Measurements from ENCODE around the gene COL6A1.

Gene COL6A1, protein sequence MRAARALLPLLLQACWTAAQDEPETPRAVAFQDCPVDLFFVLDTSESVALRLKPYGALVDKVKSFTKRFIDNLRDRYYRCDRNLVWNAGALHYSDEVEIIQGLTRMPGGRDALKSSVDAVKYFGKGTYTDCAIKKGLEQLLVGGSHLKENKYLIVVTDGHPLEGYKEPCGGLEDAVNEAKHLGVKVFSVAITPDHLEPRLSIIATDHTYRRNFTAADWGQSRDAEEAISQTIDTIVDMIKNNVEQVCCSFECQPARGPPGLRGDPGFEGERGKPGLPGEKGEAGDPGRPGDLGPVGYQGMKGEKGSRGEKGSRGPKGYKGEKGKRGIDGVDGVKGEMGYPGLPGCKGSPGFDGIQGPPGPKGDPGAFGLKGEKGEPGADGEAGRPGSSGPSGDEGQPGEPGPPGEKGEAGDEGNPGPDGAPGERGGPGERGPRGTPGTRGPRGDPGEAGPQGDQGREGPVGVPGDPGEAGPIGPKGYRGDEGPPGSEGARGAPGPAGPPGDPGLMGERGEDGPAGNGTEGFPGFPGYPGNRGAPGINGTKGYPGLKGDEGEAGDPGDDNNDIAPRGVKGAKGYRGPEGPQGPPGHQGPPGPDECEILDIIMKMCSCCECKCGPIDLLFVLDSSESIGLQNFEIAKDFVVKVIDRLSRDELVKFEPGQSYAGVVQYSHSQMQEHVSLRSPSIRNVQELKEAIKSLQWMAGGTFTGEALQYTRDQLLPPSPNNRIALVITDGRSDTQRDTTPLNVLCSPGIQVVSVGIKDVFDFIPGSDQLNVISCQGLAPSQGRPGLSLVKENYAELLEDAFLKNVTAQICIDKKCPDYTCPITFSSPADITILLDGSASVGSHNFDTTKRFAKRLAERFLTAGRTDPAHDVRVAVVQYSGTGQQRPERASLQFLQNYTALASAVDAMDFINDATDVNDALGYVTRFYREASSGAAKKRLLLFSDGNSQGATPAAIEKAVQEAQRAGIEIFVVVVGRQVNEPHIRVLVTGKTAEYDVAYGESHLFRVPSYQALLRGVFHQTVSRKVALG

DNA sequence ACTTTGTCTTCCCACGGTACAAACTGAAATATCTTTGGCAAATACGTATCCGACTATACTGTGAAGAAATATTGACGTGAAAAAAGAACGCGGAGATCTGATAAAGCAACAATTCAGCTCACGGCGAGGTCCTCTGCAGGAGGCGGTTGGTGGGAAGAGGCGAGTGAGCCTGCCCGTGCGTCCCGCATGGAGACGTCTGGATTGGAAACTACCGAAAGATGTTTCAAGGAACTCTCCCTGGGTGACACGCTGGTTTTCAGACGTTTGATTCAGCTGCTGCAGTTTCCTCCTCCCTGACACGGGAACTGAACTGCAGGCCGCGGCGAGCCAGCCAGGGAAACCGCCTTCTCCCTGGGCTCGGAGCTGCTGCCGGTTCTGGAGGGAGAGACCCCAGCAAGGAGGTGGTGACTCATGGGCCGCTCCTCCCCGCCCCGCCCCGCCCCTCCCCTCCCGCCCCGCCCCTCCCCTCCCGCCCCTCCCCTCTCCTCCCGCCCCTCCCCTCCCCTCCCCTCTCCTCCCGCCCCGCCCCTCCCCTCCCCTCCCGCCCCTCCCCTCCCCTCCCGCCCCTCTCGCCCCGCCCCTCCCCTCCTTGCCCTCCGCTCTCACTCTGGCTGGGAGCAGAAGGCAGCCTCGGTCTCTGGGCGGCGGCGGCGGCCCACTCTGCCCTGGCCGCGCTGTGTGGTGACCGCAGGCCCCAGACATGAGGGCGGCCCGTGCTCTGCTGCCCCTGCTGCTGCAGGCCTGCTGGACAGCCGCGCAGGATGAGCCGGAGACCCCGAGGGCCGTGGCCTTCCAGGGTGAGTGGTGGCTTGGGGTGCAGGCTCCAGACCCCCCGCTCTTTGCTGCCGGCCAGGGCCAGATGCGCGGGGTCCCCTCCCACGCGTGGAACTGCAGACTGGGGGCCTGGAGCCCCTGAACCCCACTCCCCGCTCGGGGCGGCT lies at the start of gene COL6A1:
Gene COL6A1 (plus strand): TSS at position 620 of the 941 bp plus-strand sequence. CDS start 81 bp downstream, at position 701.
- peak; percentile 93 for DNase-seq

DNA sequence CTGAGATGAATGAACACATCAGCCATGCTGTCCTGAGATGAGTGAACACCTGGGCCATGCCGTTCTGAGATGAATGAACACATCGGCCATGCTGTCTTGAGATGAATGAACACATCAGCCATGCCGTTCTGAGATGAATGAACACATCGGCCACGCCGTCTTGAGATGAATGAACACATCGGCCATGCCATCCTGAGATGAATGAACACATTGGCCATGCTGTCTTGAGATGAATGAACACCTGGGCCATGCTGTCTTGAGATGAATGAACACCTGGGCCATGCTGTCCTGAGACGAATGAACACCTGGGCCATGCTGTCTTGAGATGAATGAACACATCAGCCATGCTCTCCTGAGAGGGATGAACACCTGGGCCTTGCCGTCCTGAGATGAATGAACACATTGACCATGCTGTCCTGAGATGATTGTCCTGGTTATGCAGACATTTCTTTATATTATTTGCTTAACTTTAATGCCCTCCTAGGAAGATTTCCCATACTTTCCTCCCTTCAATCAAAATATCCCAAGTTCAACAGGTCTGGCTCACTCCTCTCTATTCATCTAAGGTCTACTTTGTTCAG lies 48.6 kb upstream of the COL6A1 start:
- no peak for DNase-seq

DNA sequence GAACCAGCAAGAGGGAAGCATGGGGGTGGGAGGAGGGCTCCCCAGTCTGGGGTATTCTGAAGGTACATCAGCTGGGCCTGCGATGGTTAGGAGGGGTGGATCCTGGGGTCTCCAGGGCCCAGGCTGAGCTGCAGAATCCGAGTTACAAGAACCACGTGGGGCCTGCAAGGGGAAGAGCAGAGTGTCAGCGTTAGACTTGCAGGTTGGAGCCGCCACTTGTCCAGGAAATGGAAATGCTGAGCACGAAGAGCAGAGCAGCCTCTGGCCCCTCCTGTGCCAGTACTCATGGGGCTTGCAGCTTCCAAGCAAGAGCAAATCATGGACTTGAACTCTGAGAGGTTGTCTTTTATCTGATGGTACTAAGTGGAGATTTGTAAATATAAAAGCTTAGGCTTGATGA lies 47.5 kb upstream of the COL6A1 start:
- DNase-seq, result no peak

DNA sequence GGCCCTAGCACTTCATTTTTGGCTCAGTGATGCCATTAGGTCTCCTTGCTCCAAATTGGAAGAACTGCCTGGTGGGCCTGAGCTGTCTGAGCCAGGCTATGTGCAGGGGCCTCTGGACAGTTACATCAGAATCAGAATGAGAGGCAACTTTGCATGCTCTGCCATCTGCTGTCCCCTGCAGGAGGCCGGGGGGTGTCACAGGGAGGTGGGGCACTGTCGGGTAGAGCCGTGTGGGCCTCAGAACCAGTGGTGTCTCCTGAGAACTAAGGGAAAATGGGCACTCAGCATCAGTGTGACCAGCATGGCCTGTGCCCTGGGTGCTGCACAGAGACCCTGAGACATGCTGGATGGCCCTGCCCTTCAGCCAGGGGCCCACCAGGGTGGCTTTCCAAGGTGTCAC lies 47.0 kb upstream of the COL6A1 start:
- no peak for DNase-seq

DNA sequence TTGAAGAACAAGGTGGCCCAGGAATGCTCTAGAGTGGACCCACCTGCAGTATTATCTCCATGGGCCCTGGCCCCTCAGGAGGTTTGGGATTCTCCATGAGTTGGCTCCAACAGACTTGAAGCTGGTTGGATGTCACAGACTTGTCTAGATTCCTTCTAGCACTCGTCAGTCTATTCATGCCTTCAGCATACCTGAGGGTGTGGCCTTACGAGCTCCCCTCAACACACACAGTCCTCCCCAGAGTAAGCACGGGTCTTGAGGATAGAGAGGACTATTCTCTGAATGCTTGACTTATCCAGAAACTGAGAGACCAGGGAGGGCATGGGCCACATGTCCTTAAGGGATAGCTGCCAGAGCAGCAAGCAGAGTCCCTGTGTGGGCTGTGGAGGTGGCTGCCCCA lies 45.9 kb upstream of the COL6A1 start:
- no peak for DNase-seq

DNA sequence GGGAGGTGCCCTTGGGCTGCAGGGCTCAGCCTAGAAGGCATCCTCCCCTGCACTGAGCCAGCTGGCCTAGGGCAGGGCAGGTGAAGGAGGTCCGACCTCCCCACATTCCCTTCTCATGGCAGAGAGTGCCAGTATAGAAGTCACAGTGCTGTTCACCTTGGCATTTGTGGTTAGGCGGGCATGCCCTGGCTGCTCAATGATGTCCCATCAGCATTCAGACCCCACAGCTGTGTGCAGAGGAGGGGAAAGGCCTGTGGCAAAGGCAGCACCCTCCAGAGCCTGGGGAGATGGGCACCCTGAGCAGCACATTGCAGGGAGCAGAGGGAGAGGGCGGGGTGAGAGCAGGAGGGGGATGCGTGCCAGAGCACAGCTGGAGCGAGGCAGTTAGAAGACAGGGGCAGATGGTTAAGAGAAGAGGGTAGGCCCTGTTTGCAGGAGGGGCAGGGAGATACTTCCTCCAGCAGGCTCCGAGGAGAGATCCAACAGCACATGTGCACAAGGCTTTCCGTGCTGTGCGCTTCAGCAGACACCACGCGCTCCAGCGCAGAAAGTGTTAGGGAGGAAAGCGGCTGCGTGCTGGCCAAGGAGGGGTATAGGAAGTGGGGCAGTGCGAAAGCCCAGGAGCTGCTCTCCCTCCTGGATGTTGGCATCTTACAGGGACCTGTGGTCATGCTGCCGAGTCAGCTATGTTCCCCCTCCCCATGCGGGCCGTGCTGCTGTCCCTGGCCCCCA lies 43.7 kb upstream of the COL6A1 start:
- DNase-seq, result no peak

DNA sequence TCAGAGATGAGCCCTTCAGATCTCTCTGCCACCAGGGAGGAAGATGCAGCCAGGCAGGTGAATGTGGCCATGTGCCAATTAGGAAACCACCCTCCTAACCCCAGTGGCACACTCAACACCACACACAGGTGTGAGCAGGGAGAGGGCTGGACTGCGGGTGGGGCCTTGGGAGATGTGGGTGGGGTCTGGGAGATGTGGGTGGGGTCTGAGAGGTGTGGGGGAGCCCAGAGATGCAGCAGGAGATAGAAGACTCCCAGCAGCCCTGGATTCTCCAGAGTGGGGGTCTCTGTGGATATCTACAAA lies 43.2 kb upstream of the COL6A1 start:
- DNase-seq, result no peak

DNA sequence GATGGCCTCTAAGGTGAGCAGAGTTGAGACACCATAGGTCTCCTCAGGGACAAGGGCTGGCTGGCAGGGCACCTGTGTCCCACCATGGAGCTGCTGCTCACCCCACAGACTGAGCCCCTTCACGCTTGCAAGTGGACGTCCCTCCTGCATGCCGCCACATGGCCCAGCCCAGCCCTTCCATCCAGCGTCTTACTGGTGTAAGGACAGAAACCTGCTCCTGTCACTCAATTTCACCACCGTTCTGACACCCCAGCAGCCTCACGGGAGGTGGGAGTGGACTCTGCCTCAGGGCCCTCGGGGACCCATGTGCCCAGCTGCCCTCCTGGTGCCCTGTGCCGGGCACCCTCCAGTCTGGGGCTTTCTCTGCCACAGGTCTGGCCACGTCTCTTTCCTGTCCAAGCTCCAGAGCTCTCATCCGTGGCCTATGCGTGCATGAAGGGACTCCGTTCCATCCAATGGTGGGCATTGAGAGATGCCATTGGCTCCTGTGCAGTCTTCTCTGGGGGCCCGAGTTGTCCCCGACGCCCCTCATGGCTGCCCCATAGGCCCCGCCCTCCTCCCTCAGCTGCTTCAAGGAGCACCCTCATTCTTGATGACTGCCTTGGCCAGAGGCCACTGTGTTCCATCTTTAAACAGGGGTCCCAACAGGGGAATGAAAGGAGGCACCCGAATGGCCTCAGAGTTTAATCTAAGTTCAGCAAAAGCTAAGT lies 42.6 kb upstream of the COL6A1 start:
- no peak for DNase-seq

DNA sequence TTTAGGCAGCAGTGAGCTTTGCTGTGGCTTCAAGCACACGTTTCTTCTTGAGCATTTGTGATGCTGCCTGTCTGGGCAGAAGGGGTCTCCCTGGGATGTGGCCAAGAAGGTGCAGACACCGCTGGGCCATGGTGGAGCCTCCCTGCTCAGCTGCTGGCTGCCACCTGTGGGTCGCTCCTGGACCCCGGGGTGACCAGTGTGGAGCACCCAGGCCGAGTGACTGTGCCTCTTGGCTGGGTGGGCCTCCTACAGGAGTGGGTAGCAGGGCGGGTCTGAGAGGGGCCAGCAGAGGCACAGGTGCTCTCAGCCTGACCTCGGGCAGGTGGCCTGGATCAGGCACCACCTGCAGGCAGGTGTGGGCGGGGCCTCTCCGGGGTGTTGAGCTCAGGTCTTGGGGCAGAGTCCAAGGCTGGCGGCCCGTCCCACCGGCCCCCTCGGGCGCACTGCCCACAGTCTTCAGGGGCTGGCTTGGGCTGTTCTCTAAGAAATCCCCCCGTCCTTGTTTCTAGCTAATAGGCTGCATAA lies 42.0 kb upstream of the COL6A1 start:
- DNase-seq, result no peak

DNA sequence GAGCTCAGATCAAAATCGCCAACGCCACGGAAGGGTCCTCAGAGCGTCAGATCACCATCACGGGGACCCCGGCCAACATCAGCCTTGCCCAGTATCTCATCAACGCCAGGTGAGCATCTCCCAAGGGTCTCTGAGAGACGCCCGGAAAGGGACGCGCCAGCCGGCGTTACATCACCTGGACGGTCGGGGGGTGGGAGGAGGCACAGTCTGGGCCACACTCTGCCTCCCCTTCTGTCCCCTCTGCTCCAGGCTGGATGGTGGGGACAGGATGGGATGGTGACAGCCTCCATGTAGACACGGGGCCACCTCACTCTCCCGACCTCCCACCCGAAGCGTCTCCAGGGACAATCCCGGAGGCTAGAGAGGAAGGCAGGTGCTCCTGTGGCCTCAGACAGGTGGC lies 41.5 kb upstream of the COL6A1 start:
- DNase-seq, result no peak

DNA sequence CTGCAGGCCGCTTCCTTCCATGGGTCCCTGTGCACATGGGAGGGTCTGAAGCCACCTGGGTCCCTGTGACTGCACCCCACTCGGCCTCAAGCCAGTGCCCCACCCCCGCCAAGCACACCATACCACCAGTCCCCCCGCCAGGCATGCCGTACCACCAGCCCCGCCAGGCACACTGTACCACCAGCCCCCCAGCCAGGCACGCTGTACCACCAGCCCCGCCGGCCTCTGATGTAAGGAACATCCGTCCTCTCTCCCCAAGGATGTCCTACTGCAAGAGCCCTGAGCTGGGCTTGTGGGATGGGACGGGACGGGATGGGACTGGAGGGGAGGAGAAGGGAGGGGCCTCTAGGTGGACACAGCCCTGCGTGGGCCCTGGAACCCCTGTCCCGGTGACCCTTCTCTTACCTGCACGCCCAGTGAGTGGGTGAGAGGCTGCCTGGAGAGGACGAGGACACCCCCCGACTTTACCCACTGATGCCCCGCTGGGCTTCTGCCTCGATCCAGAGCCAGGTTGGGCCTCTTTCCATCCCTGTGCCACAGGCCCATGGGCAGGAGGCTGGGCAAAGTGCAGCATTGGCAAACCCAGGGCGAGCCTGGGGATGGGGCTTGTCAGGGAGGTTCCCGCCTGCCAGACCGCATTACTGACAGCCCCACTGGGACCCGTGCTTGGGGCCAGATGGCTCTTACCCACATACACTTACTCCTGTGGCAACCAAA lies 40.8 kb upstream of the COL6A1 start:
- no peak for DNase-seq

DNA sequence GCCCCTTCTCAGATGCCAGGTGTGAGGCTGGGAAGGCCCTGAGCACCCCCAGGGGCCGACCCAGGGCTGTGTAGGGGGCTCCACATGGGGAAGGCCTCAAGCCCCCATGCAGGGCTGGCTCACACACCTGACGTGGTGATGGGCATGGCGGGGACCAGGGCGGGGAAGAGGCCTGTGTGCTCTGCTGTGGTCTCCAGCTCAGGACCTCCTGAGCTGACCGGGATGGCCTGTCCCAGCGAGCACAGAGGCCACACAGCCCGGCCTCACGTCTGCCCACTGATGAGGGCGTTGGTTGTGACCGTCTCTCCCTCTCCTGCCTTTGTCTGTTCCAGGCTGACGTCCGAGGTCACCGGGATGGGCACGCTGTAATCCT lies 40.2 kb upstream of the COL6A1 start:
- DNase-seq, result no peak

DNA sequence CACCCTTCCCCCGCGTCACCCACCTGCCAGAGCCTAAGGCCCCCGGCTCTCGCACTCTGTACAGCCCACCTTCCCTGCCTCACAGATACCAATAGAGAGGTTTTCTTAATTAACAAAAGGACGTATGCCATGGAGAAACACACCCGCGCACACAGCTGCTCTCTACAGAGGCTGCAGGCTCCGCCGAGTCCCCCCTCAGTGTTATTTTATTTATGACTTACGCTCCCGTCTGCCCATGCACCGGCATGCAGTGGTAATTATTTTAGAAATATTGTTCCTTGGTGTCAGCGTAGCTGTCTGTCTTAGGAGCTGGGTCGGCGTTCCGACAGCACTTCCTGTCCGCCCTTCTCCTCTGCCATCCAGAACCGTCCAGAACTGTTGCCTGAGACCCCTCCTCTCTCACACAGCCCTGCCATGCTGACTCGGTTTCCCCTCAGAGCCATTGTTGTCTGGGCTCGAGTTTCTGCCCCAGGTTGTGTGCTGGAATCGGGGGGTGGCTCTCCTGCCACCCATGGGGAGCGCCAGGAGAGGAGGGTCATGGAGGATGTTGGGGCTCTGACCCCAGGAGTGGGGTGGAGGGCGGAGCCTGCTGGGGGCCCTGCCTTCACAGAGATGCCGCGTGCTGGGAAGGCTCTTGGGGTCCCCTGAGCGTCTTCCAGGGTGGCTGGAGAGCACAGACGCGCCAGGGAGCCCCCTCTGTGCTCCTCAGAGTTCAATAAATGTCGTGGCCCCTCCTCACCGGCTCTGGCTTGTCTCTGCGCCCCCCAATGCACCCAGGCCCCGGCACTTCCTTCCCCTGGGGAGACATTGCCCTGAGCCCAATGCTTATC lies 39.6 kb upstream of the COL6A1 start:
- DNase-seq, result no peak

DNA sequence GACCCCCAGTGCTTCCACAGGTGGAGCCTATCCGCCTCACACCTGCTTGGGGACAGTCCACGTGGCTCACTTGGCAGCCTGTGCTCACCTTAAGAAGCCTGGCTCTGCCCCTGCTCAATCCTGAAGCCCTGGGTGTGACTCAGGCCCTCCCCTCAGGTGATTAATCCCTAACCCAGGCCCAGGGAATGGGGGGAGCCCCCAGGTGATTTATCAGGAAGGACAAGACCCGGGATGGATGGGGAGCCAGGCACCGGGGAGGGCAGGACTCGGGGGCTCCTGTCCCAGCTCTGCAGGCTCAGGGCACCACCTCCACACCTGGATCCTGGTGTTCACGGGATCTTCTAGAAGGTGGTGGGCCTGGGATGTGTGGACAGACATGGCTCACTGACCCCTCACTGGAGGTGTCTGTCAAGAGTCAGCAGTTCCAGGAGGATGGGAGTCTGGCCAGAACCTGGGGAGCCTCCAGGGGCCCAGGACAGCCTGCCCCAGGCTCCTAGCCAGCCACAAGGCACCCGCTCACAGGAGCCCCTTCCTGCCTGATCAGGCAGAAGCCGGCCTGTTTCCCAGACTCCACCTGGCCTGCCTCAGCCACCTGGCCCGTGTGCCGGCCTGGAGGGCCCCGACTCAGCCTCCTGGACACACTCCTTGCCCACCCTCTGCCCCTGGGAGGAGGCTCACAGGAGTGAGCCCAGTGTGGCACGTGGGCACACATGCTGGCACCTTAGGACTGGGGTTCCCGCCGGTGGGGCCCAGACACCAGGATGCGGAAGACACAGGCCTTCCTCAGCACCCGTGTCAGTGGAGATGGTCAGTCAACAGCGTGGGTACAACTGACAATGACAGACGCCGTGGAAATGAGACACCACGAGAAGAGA lies 38.6 kb upstream of the COL6A1 start:
- DNase-seq, result no peak

DNA sequence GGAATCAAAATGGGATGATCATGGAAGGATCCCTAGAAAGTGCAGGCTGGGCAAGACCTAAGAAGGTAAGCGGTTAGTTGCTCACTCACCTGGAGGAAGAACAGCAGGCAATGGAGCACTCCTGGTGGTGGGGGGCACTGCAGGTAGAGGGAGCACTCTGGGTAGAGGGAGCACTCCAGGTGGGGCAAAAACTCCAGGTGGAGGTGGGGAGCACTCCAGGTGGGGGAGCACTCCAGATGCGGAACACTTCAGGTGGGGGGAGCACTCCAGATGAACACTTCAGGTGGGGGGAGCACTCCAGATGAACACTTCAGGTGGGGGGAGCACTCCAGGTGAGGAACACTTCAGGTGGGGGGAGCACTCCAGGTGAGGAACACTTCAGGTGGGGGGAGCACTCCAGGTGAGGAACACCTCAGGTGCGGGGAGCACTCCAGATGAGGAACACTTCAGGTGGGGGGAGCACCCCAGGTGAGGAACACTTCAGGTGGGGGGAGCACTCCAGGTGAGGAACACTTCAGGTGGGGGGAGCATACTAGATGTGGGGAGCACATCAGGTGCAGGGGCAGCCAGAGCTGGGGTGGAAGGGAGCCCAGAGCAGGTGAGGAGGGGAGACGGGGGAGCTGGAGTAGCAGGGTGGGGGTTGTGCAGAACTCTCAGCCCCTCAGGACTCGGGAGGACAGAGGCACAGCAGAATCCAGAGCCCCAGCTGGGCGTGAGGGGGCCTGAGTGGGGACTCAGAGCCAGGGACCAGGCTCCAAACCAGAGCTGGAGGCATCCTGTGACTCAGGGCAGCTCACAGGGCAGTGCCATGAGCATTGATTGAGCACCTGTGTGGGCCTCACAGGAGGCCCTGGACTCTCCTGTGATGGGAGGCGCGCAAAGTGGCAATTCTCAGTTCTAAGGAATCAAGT lies 37.7 kb upstream of the COL6A1 start:
- no peak for DNase-seq

DNA sequence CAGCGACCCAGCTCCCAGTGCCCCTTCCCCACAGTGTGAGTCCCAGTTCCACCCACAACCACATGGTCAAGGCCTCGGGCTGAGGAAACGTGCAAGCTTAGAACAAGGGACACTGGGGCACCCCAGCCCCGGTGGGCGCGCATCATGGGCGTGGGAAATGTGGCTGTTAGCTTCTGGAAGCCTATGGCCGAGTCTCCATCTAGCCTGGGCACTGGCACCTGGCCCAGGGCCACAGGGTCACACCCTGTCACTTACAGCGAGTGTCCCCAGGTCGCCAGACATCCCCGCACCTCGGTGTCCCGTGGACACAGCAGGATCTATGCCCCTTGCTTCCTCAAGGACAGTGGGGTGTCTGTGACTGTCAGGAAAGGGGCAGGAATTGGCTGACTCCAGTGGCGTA lies 37.0 kb upstream of the COL6A1 start:
- DNase-seq, result no peak

Measured in right forelimb (tissue), 1 donor.